ENCODE measurements around the gene LRRC47.

The LRRC47 gene

GRCh38 chr1:3767328-3767925 is 28.9 kb downstream of the LRRC47 start:
- H3K36me3 ChIP-seq (replicated peaks) = no peaks in the 10 kb centered on the region
- no peaks in the 10 kb centered on the region for H3K9me3 ChIP-seq
- H3K27me3 ChIP-seq (ENCODE audit: low read depth) = peaks cover 19% of the 10 kb centered on the region
- DNase-seq (ENCODE audit: low spot score in 2 of 2) = no peak
- H3K4me1 ChIP-seq = peaks cover 5% of the 10 kb centered on the region
- no peak overlapping the region for H3K4me3 ChIP-seq
- in situ Hi-C loops (cut with MboI; ENCODE audit: low sequenced_read_pairs) = no loop called here

- H3K27me3 ChIP-seq (ENCODE audit: low read depth) = peaks cover 48% of the 10 kb centered on the region
- H3K4me3 ChIP-seq = no peak overlapping the region
- peaks cover 5% of the 10 kb centered on the region for H3K9me3 ChIP-seq
- in situ Hi-C loops (cut with MboI; ENCODE audit: low sequenced_read_pairs) = no loop called here
- no peak for DNase-seq (ENCODE audit: low spot score in 2 of 2)
- H3K4me1 ChIP-seq = no peaks in the 10 kb centered on the region
- no peaks in the 10 kb centered on the region for H3K36me3 ChIP-seq (replicated peaks)
These were observed 32.8 kb downstream of the LRRC47 start for GRCh38 chr1:3763351-3764125.

GRCh38 chr1:3762873-3763228 is 33.4 kb downstream of the LRRC47 start:
- H3K9me3 ChIP-seq = peaks cover 5% of the 10 kb centered on the region
- in situ Hi-C loops (cut with MboI; ENCODE audit: low sequenced_read_pairs) = no loop called here
- H3K4me3 ChIP-seq = no peak overlapping the region
- H3K27me3 ChIP-seq (ENCODE audit: low read depth) = peaks cover 50% of the 10 kb centered on the region
- no peak for DNase-seq (ENCODE audit: low spot score in 2 of 2)
- H3K36me3 ChIP-seq (replicated peaks) = no peaks in the 10 kb centered on the region
- no peaks in the 10 kb centered on the region for H3K4me1 ChIP-seq

- peaks cover 5% of the 10 kb centered on the region for H3K9me3 ChIP-seq
- in situ Hi-C loops (cut with MboI; ENCODE audit: low sequenced_read_pairs) = no loop called here
These were observed 34.0 kb downstream of the LRRC47 start for GRCh38 chr1:3762151-3762872.

GRCh38 chr1:3761296-3762010 is 34.8 kb downstream of the LRRC47 start:
- peaks cover 5% of the 10 kb centered on the region for H3K9me3 ChIP-seq
- H3K36me3 ChIP-seq (replicated peaks) = no peaks in the 10 kb centered on the region
- no peak for DNase-seq (ENCODE audit: low spot score in 2 of 2)
- H3K4me1 ChIP-seq = no peaks in the 10 kb centered on the region
- in situ Hi-C loops (cut with MboI; ENCODE audit: low sequenced_read_pairs) = no loop called here
- H3K27me3 ChIP-seq (ENCODE audit: low read depth) = peaks cover 53% of the 10 kb centered on the region
- no peak overlapping the region for H3K4me3 ChIP-seq

More at GRCh38 chr1:3762151-3762872, 34.0 kb downstream of the LRRC47 start:
- Histone ChIP-seq H3K36me3 (replicated peaks) (no peaks in the 10 kb centered on the region), H3K4me1 (no peaks in the 10 kb centered on the region), H3K4me3 (no peak overlapping the region), H3K27me3 (ENCODE audit: low read depth) (peaks cover 50% of the 10 kb centered on the region)
- DNase-seq (ENCODE audit: low spot score in 2 of 2) = no peak

GRCh38 chr1:3759796-3760195 is 36.5 kb downstream of the LRRC47 start:
- H3K4me1 ChIP-seq = no peaks in the 10 kb centered on the region
- in situ Hi-C loops (cut with MboI; ENCODE audit: low sequenced_read_pairs) = no loop called here
- peaks cover 54% of the 10 kb centered on the region for H3K27me3 ChIP-seq (ENCODE audit: low read depth)
- no peak for DNase-seq (ENCODE audit: low spot score in 2 of 2)
- peaks cover 5% of the 10 kb centered on the region for H3K9me3 ChIP-seq
- H3K4me3 ChIP-seq = no peak overlapping the region
- H3K36me3 ChIP-seq (replicated peaks) = no peaks in the 10 kb centered on the region

GRCh38 chr1:3759164-3759563 is 37.1 kb downstream of the LRRC47 start:
- in situ Hi-C loops (cut with MboI; ENCODE audit: low sequenced_read_pairs) = no loop called here
- Histone ChIP-seq H3K36me3 (replicated peaks) (no peaks in the 10 kb centered on the region), H3K9me3 (peaks cover 5% of the 10 kb centered on the region), H3K27me3 (ENCODE audit: low read depth) (peaks cover 54% of the 10 kb centered on the region), H3K4me1 (no peaks in the 10 kb centered on the region), H3K4me3 (no peak overlapping the region)
- DNase-seq (ENCODE audit: low spot score in 2 of 2) = no peak

GRCh38 chr1:3756394-3756793 is 39.9 kb downstream of the LRRC47 start:
- Histone ChIP-seq H3K4me1 (no peaks in the 10 kb centered on the region), H3K36me3 (replicated peaks) (no peaks in the 10 kb centered on the region), H3K27me3 (ENCODE audit: low read depth) (peaks cover 43% of the 10 kb centered on the region), H3K4me3 (no peak overlapping the region), H3K9me3 (peaks cover 5% of the 10 kb centered on the region)
- in situ Hi-C loops (cut with MboI; ENCODE audit: low sequenced_read_pairs) = no loop called here
- DNase-seq (ENCODE audit: low spot score in 2 of 2) = no peak

GRCh38 chr1:3753656-3754454 is 42.4 kb downstream of the LRRC47 start:
- Histone ChIP-seq H3K9me3 (no peaks in the 10 kb centered on the region), H3K4me3 (no peak overlapping the region), H3K4me1 (no peaks in the 10 kb centered on the region), H3K27me3 (ENCODE audit: low read depth) (peaks cover 41% of the 10 kb centered on the region), H3K36me3 (replicated peaks) (no peaks in the 10 kb centered on the region)
- in situ Hi-C loops (cut with MboI; ENCODE audit: low sequenced_read_pairs) = no loop called here
- DNase-seq (ENCODE audit: low spot score in 2 of 2) = no peak

- Histone ChIP-seq H3K9me3 (no peaks in the 10 kb centered on the region), H3K4me1 (no peaks in the 10 kb centered on the region), H3K27me3 (ENCODE audit: low read depth) (peaks cover 37% of the 10 kb centered on the region), H3K4me3 (no peak within 1 kb of the TSS), H3K36me3 (replicated peaks) (no peaks in the 10 kb centered on the region)
- in situ Hi-C loops (cut with MboI; ENCODE audit: low sequenced_read_pairs) = no loop called here
- DNase-seq (ENCODE audit: low spot score in 2 of 2) = no peak
These were observed 43.8 kb downstream of the LRRC47 start, which contains the start of gene CCDC27 for GRCh38 chr1:3752400-3752945. CCDC27 (plus strand) TSS chr1:3752450; CDS start chr1:3752482, 32 bp downstream.

- H3K4me3 ChIP-seq = no peak overlapping the region
- no peaks in the 10 kb centered on the region for H3K9me3 ChIP-seq
- peaks cover 30% of the 10 kb centered on the region for H3K27me3 ChIP-seq (ENCODE audit: low read depth)
- in situ Hi-C loops (cut with MboI; ENCODE audit: low sequenced_read_pairs) = no loop called here
- H3K36me3 ChIP-seq (replicated peaks) = 0 out of 2 replicates have a peak, but pooled peaks cover 2% of the 10 kb centered on the region
- peaks cover 5% of the 10 kb centered on the region for H3K4me1 ChIP-seq
- DNase-seq (ENCODE audit: low spot score in 2 of 2) = no peak
These were observed 45.6 kb downstream of the LRRC47 start for GRCh38 chr1:3750741-3751140.

- peaks cover 7% of the 10 kb centered on the region for H3K4me1 ChIP-seq
These were observed 46.8 kb downstream of the LRRC47 start for GRCh38 chr1:3749512-3749911.

More at GRCh38 chr1:3749512-3749911, 46.8 kb downstream of the LRRC47 start:
- Histone ChIP-seq H3K27me3 (ENCODE audit: low read depth) (peaks cover 20% of the 10 kb centered on the region), H3K36me3 (replicated peaks) (peaks cover 5% of the 10 kb centered on the region; the same call in 1 of the 2 replicates), H3K9me3 (no peaks in the 10 kb centered on the region), H3K4me3 (no peak overlapping the region)
- in situ Hi-C loops (cut with MboI; ENCODE audit: low sequenced_read_pairs) = no loop called here
- DNase-seq (ENCODE audit: low spot score in 2 of 2) = no peak
